Measurements from ENCODE around the gene DCST2. TPM values are rescaled to one million over a fixed set of nuclear protein-coding genes. Genes with fewer than 3 reads are reported as not detected.
"Not testable (repeated sequence)": the region's sequence is repeated elsewhere in the genome, so short reads cannot be mapped to it uniquely, and the experiment has no call there.

DCST2 gene
- polyA plus RNA-seq, 1 donor: 4.1 TPM

DNA sequence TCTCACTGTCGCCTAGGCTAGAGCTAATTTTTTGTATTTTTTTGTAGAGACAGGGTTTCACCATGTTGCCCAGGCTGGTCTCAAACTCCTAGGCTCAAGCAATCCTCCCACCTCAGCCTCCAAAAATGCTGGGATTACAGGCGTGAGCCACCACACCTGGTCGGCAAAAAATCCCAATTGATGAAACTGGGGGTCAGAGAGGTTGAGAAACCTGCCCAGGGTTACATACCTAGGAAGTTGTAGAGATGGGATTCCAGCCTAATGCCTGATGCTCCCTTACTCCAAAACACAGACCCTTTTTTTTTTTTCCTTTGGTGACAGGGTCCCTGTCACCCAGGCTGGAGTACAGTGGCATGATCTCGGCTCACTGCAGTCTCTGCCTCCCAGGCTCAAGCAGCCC, 46.8 kb downstream of the DCST2 start:
- no CpG with 5 or more reads among the region's 4 CpGs for WGBS (ENCODE audit: insufficient coverage, low lambda C conversion rate)

DNA sequence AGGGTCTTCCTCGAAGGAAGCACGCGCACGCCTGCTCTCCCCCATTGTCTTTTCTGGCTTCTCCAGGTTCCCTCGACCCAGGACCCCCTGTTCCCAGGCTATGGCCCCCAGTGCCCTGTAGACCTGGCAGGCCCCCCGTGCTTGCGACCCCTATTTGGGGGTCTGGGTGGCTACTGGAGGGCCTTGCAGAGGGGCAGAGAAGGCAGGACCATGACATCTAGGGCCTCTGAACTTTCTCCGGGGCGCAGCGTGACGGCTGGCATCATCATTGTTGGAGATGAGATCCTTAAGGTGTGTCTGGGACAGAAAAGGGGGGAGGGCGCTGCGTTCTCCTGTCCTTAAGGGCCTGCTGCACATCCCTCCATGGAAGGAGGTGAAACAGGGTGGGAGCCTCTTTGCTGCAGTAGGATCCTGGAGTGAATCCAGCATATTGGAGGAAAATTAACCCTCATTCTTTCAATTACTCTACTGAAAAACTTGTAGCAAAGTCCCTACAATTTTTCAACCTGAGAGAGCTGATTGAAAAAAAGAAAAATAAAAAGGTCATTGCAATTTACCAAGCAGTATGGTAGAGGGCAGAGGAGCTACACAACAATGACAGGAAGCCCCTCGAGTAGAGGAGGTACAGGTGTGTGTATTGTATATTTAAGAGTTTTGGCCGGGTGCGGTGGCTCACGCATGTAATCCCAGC, 49.7 kb downstream of the DCST2 start:
- peak overlapping the region; percentile 46 for H3K27ac ChIP-seq (ENCODE audit: low read length)
- WGBS (ENCODE audit: insufficient coverage, low lambda C conversion rate): no CpG with 5 or more reads among the region's 17 CpGs
- peaks cover 26% of the 10 kb centered on the region for H3K36me3 ChIP-seq (ENCODE audit: control insufficient read depth, insufficient read depth, low read length)
- no peaks in the 10 kb centered on the region for H3K27me3 ChIP-seq (ENCODE audit: control insufficient read depth, insufficient read depth, low read length)
- H3K4me3 ChIP-seq (ENCODE audit: low read length): peak overlapping the region; percentile 86
- peaks cover 8% of the 10 kb centered on the region for H3K4me1 ChIP-seq (ENCODE audit: control insufficient read depth, insufficient read depth, low read length)
- H3K9me3 ChIP-seq (ENCODE audit: control insufficient read depth, low read depth, low read length): no peaks in the 10 kb centered on the region
- peak in 1 of 2 donors; percentile 28 for DNase-seq

More for the DNA sequence above, 46.8 kb downstream of the DCST2 start:
- Histone ChIP-seq H3K36me3 (ENCODE audit: control insufficient read depth, insufficient read depth, low read length) (peaks cover 38% of the 10 kb centered on the region), H3K4me1 (ENCODE audit: control insufficient read depth, insufficient read depth, low read length) (peaks cover 17% of the 10 kb centered on the region)
- not testable (repeated sequence) for H3K4me3 ChIP-seq (ENCODE audit: low read length); H3K27me3 ChIP-seq (ENCODE audit: control insufficient read depth, insufficient read depth, low read length); H3K27ac ChIP-seq (ENCODE audit: low read length); DNase-seq; H3K9me3 ChIP-seq (ENCODE audit: control insufficient read depth, low read depth, low read length)

DNA sequence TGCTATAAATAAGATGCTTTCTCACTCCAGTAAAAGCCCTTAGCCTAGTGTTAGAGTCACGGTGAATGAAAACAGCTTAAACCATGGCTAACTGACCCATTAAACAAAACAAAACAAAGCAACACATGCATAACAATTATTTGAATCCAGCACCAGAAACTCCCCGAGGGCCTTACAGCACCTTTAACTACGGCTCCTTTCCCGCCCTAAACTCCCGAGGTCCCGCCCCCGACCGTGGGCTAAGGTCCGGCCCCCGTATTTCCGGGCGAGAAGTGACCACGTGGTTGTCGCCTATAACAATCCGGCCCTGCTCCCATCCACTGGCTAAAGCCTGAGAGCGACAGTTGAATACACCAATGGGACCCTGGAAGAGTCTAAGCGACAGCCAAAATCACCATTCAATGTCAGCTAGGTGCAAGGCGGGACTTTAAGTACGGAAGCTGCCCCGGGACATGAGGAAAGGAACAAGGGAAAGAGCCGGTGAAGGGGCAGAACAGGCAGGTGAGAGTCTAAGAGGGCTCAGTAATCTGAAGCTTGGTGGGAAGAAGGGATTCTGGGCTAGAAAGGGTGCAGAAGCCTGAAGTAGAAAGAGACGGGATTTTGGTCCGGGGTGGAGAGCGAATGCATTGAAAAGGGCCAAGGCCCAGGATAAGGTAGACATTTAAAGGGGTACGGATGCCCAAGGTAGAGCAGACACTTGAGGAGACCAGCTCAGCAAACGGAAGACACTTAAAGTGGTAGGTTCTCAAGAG, 50.5 kb downstream of the DCST2 start, which contains the start of gene FLAD1:
FLAD1 (plus strand) TSS at position 448 of the 752 bp plus-strand sequence. CDS start 351 bp downstream, outside the sequence.
- Histone ChIP-seq H3K27me3 (ENCODE audit: control insufficient read depth, insufficient read depth, low read length) (no peaks in the 10 kb centered on the region), H3K4me3 (ENCODE audit: low read length) (peak within 1 kb of the TSS; percentile 86), H3K36me3 (ENCODE audit: control insufficient read depth, insufficient read depth, low read length) (peaks cover 22% of the 10 kb centered on the region), H3K9me3 (ENCODE audit: control insufficient read depth, low read depth, low read length) (no peaks in the 10 kb centered on the region), H3K27ac (ENCODE audit: low read length) (peak within 1 kb of the TSS; percentile 46), H3K4me1 (ENCODE audit: control insufficient read depth, insufficient read depth, low read length) (peaks cover 5% of the 10 kb centered on the region)
- WGBS (ENCODE audit: insufficient coverage, low lambda C conversion rate): 0% methylated on average over 3 of the region's 26 CpGs
- DNase-seq: peak; percentile 98 to 100

DNA sequence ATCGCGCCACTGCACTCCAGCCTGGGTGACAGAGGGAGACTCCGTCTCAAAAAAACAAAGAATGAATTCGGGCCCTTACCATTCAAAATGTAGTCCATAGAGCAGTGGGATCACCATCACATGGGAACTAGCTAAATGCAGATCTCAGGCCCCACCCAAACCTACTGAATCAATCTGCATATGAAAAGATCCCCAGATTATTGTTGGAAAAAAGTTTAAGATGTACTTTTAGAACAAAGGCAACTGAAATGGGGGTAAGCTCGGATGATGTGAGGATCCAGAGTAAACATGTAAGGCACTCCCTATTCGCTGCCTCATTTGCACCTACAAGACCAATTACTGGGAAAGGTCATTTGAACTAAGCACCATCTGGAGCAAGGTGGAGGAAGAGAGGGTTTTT, 51.2 kb downstream of the DCST2 start:
- no peak overlapping the region for H3K27ac ChIP-seq (ENCODE audit: low read length)
- WGBS (ENCODE audit: insufficient coverage, low lambda C conversion rate): no CpG with 5 or more reads among the region's 6 CpGs
- H3K27me3 ChIP-seq (ENCODE audit: control insufficient read depth, insufficient read depth, low read length): no peaks in the 10 kb centered on the region

DNA sequence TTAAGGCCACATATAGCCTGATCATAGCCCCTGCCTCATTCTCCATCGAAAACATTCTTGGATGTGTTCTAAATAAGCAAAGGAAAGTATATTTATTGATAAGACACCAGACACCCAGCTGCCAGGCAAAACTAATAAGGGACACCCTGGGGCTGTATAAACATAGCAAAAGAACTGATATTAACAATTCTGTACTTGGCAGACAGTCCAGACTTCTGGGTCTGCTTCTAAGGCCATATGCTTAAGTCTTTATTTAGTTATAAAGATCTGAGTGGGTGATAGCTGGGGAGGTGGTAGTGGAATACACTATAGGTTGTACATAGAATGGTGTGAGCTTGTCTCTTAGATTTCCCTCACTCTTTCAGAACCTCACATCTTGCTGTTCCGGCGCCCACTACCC, 55.2 kb downstream of the DCST2 start:
- Histone ChIP-seq H3K4me3 (ENCODE audit: low read length) (no peak overlapping the region), H3K9me3 (ENCODE audit: control insufficient read depth, low read depth, low read length) (no peaks in the 10 kb centered on the region), H3K27me3 (ENCODE audit: control insufficient read depth, insufficient read depth, low read length) (no peaks in the 10 kb centered on the region), H3K36me3 (ENCODE audit: control insufficient read depth, insufficient read depth, low read length) (peaks cover 10% of the 10 kb centered on the region), H3K4me1 (ENCODE audit: control insufficient read depth, insufficient read depth, low read length) (peaks cover 13% of the 10 kb centered on the region), H3K27ac (ENCODE audit: low read length) (no peak overlapping the region)
- DNase-seq: no peak
- no CpG with 5 or more reads among the region's 3 CpGs for WGBS (ENCODE audit: insufficient coverage, low lambda C conversion rate)

More for the DNA sequence above, 51.2 kb downstream of the DCST2 start:
- Histone ChIP-seq H3K36me3 (ENCODE audit: control insufficient read depth, insufficient read depth, low read length) (peaks cover 15% of the 10 kb centered on the region), H3K4me1 (ENCODE audit: control insufficient read depth, insufficient read depth, low read length) (peaks cover 5% of the 10 kb centered on the region), H3K4me3 (ENCODE audit: low read length) (no peak overlapping the region), H3K9me3 (ENCODE audit: control insufficient read depth, low read depth, low read length) (no peaks in the 10 kb centered on the region)
- DNase-seq: no peak

DNA sequence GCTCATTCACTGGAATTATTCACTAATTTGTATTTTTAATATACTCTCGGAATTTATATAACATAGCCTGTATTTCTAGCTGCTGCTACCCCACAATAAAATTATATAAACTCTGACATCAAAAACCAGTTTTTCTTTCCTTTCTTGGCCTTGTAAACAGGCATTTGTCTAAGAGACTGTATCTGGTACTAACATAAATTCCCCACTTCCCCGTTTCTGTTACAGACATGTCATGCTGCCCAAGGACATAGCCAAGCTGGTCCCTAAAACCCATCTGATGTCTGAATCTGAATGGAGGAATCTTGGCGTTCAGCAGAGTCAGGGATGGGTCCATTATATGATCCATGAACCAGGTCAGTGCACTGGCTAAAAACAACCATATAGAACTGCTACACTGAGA, 55.8 kb downstream of the DCST2 start:
- peaks cover 17% of the 10 kb centered on the region for H3K4me1 ChIP-seq (ENCODE audit: control insufficient read depth, insufficient read depth, low read length)
- H3K9me3 ChIP-seq (ENCODE audit: control insufficient read depth, low read depth, low read length); DNase-seq; H3K27me3 ChIP-seq (ENCODE audit: control insufficient read depth, insufficient read depth, low read length); H3K27ac ChIP-seq (ENCODE audit: low read length); H3K4me3 ChIP-seq (ENCODE audit: low read length); H3K36me3 ChIP-seq (ENCODE audit: control insufficient read depth, insufficient read depth, low read length): not testable (repeated sequence)
- no CpG with 5 or more reads among the region's 3 CpGs for WGBS (ENCODE audit: insufficient coverage, low lambda C conversion rate)

DNA sequence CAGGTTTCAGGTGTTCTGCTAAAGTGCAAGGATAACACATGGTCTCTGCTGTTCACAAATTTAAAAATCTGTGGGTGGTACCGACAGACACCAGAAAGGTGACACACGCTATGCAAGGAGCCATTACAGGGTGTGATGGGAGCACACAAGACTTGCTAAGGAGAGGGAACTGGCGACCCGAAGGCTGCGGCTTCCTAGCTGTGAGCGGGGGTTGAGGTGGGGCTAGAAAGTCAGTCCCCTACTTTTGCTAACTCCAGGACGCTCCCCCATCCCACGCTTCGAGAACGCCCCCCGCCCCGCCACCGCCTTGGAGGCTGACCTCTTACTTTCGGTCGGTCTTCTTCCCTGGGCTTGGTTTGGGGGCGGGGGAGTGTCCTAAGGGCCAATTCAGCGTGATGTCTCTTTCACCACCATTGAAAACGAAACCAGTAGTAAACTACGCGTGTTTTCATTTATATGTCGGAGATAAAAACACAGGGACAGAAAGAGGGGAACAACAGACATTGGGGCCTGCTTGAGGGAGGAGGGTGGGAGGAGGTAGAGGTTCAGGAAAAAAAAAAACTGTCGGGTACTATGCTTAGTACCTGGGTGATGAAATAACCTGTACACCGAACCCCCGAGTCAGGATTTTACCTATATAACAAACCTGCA, 58.0 kb downstream of the DCST2 start:
- Histone ChIP-seq H3K4me3 (ENCODE audit: low read length) (peak overlapping the region; percentile 80), H3K27me3 (ENCODE audit: control insufficient read depth, insufficient read depth, low read length) (no peaks in the 10 kb centered on the region), H3K9me3 (ENCODE audit: control insufficient read depth, low read depth, low read length) (no peaks in the 10 kb centered on the region), H3K4me1 (ENCODE audit: control insufficient read depth, insufficient read depth, low read length) (peaks cover 31% of the 10 kb centered on the region), H3K36me3 (ENCODE audit: control insufficient read depth, insufficient read depth, low read length) (peaks cover 10% of the 10 kb centered on the region), H3K27ac (ENCODE audit: low read length) (peak overlapping the region; percentile 100)
- peak; percentile 58 to 84 for DNase-seq
- 0% methylated on average over 4 of the region's 24 CpGs for WGBS (ENCODE audit: insufficient coverage, low lambda C conversion rate)

DNA sequence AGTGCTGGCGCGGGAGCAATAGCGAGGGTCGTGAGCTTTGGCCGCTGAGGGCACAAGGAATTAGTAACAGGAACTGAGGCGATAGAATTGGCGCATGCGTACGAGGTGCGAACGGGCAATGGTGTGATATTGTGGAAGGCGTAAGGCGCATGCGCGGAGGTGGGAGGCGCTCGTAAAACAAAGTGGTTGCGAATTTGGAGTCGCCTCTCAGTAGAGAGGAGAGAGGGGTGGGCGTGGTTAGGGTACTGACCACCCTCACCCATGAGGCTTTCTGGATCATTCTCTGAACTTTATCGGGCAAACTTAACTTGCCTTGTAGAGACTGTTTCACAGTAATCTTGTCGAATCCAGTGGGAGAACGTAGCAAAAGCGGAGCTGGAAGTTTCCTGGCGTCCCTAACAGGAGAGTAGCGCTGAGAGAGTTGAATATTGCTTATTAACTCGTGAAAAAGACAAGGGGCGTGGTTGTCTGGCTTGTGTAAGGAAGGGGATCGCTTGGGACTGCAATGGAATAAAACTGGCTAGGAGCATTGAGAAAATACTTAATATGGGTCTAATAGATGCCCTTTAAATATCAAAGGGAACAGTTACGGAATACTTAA, 58.7 kb downstream of the DCST2 start:
- Histone ChIP-seq H3K27me3 (ENCODE audit: control insufficient read depth, insufficient read depth, low read length) (no peaks in the 10 kb centered on the region), H3K4me3 (ENCODE audit: low read length) (peak overlapping the region; percentile 80), H3K9me3 (ENCODE audit: control insufficient read depth, low read depth, low read length) (no peaks in the 10 kb centered on the region), H3K36me3 (ENCODE audit: control insufficient read depth, insufficient read depth, low read length) (peaks cover 12% of the 10 kb centered on the region), H3K27ac (ENCODE audit: low read length) (peak overlapping the region; percentile 100), H3K4me1 (ENCODE audit: control insufficient read depth, insufficient read depth, low read length) (peaks cover 37% of the 10 kb centered on the region)
- peak; percentile 96 to 98 for DNase-seq
- 0% methylated on average over 4 of the region's 30 CpGs for WGBS (ENCODE audit: insufficient coverage, low lambda C conversion rate)

DNA sequence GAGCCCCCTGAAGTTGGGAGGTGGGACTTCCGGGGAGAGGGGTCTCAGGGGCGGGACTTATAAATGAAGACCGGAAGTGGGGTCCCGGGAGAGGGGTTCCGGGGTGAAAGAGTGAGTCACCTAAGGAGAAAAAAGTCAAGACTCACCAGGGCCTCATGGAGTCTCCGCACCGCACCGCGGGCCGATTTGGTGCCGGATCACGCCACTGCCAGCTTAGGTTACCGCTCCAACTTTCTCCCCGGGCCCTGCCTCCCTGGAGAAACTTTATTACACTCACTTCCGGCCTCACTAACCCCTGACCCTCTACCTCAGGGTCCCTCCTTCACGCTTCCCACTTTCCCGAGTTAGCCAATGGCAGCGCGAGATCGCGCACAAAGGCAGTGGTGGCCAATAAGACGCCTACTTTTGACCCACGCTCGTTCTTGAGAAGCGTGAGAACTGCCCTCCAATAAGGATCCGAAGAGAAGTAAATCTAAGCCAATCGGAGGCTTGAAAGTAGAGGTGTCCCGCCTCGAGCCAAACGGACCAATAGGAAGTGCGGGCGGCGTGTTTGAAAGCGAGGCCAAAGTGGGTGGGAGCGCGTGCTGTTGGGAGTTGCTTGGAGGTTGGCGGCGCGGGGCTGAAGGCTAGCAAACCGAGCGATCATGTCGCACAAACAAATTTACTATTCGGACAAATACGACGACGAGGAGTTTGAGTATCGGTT, 59.3 kb downstream of the DCST2 start, which contains the start of gene CKS1B:
CKS1B (plus strand) TSS at position 580 of the 706 bp plus-strand sequence; CDS start at position 645, 65 bp downstream.
- WGBS (ENCODE audit: insufficient coverage, low lambda C conversion rate): 0% methylated on average over 6 of the region's 47 CpGs
- H3K36me3 ChIP-seq (ENCODE audit: control insufficient read depth, insufficient read depth, low read length): peaks cover 11% of the 10 kb centered on the region
- H3K27me3 ChIP-seq (ENCODE audit: control insufficient read depth, insufficient read depth, low read length): no peaks in the 10 kb centered on the region
- H3K4me1 ChIP-seq (ENCODE audit: control insufficient read depth, insufficient read depth, low read length): peaks cover 38% of the 10 kb centered on the region
- H3K27ac ChIP-seq (ENCODE audit: low read length): peak within 1 kb of the TSS; percentile 100
- peak within 1 kb of the TSS; percentile 80 for H3K4me3 ChIP-seq (ENCODE audit: low read length)
- H3K9me3 ChIP-seq (ENCODE audit: control insufficient read depth, low read depth, low read length): no peaks in the 10 kb centered on the region
- DNase-seq: peak; percentile 100
